Retinal pigment epithelial cell (primary cell): Measurements from ENCODE around the gene RALB.
"Not testable (repeated sequence)": the region's sequence is repeated elsewhere in the genome, so short reads cannot be mapped to it uniquely, and the experiment has no call there.

ENCODE experiments used
- DNase-seq: peaks from one replicate; pipeline ENCODE4 v3.0.0-alpha.2; 2010; ENCODE audit warnings: low read depth
- H3K4me3 ChIP-seq: 2 replicates; pipeline ENCODE4 v1.5.1; 2011; ENCODE audit warnings: mild to moderate bottlenecking, low read length, control low read depth, moderate library complexity
- CTCF ChIP-seq: conservative IDR thresholded peaks from 2 replicates; pipeline ENCODE4 v1.5.1; 2011; ENCODE audit warnings: low read depth, low read length, control low read depth, inconsistent platforms

RALB gene

GRCh38 chr2:120316528-120317179 lies 64.0 kb downstream of the RALB start:
- TF ChIP-seq CTCF, result no peak
- H3K4me3 ChIP-seq, result no peak overlapping the region
- DNase-seq, result no peak

- DNase-seq, result no peak
- TF ChIP-seq CTCF, result no peak
- no peak overlapping the region for H3K4me3 ChIP-seq
Measured at GRCh38 chr2:120317180-120317533, 64.5 kb downstream of the RALB start.

- DNase-seq, result no peak
- H3K4me3 ChIP-seq, result no peak overlapping the region
- TF ChIP-seq CTCF, result no peak
Measured at GRCh38 chr2:120317916-120318315, 65.3 kb downstream of the RALB start.

GRCh38 chr2:120318626-120319025 lies 66.0 kb downstream of the RALB start:
- TF ChIP-seq CTCF, result no peak
- DNase-seq, result no peak
- no peak overlapping the region for H3K4me3 ChIP-seq

GRCh38 chr2:120319123-120319522 lies 66.5 kb downstream of the RALB start:
- DNase-seq, result no peak
- no peak overlapping the region for H3K4me3 ChIP-seq
- no peak for TF ChIP-seq CTCF

GRCh38 chr2:120319686-120320317 lies 67.2 kb downstream of the RALB start:
- DNase-seq, result no peak
- no peak overlapping the region for H3K4me3 ChIP-seq
- no peak for TF ChIP-seq CTCF

- DNase-seq, result no peak
- no peak for TF ChIP-seq CTCF
- H3K4me3 ChIP-seq, result no peak overlapping the region
Measured at GRCh38 chr2:120320318-120320851, 67.7 kb downstream of the RALB start.

- DNase-seq, H3K4me3 ChIP-seq: not testable (repeated sequence)
Measured at GRCh38 chr2:120320887-120321556, 68.4 kb downstream of the RALB start.
